UCSD-AML1 (cell line): ENCODE results near the gene FHOD1.

Experiments used
- DNase-seq: peaks from one replicate; lab custom pipeline; 2025; ENCODE audit not compliant: unreplicated experiment; lab: John Stamatoyannopoulos, UW

Gene FHOD1

DNA sequence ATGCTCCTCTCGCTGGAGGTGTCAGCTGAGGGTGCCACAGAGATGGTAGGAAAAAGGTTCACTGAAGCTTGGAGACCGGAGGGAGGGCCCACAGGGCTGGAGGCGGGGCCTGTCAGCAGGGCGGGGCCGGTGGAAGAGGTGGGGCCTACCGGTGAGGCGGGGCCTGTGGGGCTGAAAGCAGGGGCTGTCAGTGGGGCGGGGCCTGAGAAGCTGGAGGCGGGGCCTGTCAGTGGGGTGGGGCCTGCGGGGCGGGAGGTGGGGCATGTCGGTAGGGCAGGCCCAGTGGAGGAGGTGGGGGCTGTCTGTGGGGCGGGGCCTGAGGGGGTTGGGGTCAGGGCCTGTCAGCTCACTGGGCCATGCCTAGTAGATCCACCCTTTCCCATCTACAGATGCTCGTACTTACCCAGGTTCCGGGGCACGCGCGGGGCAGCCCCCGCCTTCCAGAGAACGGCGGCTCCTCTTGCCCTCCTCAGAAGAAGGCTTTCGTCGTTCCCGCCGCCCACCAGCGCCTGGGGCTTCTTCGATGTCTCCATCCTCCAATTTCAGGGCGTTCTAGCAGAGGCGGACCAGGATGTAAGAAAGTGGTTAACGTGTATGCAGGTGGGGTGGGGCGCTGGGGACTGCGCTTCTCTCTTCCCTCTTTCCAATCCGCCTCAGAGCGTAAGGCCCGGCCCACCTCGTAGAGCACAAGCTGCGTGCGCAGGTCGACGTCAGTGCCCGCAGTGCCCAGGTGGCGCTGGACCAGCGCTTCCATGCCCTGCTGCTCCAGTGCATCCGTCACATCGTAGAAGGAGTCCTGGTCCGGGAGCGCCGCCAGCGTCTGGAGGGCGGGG lies 10.5 kb downstream of the FHOD1 start:
- DNase-seq, result peak; percentile 74

DNA sequence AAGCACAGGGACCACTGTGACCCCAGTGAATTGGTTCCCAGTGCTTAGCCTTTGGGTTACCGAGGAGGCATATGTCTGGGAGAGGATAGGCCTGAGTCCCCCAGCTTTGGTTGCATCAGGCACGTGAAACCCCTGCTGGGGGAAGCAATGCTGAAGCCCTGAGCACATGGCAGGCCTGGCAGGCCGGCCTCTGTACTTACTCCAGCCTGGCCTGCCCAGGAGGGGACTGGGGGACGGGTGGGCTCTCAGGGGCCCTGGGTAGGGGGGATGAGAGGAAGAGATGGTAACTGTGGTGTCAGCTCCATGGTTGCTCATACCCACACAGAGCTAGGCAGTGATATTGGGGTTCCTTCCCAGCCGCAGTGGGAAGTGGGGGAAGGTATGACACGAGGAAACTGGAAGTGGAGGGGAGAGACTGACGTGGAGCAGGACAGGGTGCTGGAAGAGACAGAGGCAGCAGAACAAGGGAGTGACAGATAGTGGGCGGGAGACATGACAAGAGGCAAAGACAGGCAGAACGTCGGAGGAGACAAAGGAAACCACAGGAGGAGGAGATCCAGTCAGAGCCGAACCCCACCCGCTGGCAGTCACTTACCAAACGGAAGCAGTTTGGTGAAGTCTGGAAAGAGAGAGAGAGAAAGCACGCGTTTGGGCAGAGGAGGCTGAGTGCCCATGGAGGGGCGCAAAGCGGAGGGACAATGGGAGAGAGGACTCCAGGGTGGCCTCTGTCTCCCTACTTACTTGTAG lies 11.3 kb downstream of the FHOD1 start:
- DNase-seq, result no peak

GRCh38 chr16:67234180-67234597 lies 13.1 kb downstream of the FHOD1 start:
- DNase-seq, result no peak

- no peak for DNase-seq
Observed at GRCh38 chr16:67233596-67233995, 13.7 kb downstream of the FHOD1 start.

- no peak for DNase-seq
Observed at GRCh38 chr16:67230809-67231660, 16.2 kb downstream of the FHOD1 start.

DNA sequence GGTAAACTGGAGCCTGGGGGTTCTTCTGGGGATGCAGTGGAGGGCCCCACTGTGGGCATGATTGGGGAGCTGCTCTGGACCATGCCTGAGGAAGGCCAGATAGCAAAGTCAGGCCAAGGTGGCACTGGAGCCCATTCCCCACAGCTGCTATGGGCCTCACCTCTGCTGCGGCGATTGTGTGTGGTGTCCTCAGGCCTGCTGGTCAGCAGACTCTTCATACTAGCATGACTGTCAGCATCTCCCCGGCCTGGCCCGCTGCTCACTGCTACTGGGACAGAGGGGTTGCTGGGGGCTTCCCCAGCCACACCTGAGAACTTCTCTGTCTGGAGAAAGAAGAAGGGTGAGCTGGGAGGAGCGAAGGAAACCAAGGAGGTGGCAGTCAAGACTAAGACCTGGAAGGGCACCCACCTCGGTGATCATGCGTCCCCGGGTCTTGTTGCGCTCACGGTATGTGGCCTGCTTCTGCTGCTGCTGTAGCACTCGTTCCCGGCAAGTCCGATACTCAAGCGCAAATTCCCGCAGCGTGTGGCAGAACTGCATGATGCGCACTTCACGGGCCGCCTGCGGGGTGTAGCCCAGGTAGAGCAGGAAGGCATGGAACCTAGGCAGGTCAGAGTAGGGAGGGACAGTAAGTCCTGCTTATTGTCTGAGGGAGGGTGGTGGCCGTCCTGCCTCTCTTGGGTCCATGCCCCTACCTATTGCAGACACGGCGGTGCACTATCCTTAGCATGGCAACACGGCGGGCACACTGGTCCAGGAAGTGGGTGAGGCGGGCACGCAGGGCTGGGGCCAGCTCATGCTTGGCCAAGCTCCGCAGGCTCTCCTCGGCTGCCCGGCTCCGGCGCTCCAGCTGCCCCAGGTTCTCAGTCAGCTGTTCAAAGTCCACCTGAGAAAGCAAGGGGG lies 17.1 kb downstream of the FHOD1 start:
- no peak for DNase-seq

GRCh38 chr16:67228905-67229304 lies 18.4 kb downstream of the FHOD1 start:
- DNase-seq, result no peak

- no peak for DNase-seq
Observed at GRCh38 chr16:67228034-67228785, 19.1 kb downstream of the FHOD1 start.

DNA sequence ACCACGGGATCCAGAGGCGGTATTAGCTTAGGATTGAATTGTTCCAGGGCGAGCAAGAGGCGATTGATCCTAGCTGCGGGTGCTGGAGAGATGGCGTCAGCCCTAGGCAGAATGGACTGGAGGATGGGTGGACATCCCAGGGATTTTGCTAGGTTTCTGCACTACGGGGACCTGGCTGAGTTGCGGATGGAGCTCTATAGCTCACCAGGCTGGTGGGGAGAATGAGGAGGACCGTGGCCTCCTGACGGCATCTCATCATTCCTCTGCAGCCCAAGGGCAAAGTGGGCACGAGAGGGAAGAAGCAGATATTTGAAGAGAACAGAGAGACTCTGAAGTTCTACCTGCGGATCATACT lies 19.7 kb downstream of the FHOD1 start:
- DNase-seq, result no peak

DNA sequence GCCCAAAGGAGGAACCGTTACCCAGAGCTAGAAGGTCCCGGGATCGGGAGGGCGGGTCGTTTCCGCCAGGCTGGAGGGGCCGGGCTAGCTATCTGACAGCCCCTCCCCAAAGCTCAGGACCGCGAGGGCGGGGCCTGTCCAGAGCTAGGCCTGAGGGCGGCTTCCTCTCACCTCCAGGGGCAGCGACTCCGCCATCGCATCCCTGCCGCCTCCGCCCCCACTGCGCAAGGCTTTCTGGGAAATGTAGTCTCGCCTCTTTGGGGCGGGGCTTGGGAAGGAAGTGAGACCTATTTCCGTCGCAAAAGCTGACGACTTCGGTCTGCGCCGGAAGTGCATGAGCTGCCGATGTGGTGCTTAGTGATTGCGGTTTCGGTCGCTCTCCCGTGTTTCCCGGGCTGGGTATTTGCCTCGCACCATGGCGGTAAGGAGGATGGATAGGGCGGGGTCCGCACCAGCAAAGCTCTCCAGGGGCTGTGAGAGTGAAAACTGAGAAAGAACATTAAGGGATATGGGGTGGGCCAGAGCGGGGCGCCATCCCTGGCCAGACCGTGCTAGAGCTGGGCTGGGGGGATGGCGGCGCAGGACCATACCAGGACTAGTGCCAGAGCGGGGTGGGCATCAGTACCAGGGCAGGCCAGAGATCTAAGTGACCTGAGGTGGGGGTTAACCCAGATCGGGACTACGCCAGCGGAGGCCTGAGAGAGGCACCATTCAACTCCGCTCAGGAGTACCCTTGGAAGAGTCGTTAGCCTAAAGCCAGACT lies 20.3 kb downstream of the FHOD1 start, which contains the start of gene TMEM208:
TSS of gene TMEM208 (plus strand) at position 327 of the 763 bp plus-strand sequence. CDS start at position 416, 89 bp downstream.
- DNase-seq, result peak; percentile 99

GRCh38 chr16:67226295-67226803 lies 20.9 kb downstream of the FHOD1 start:
- no peak for DNase-seq

DNA sequence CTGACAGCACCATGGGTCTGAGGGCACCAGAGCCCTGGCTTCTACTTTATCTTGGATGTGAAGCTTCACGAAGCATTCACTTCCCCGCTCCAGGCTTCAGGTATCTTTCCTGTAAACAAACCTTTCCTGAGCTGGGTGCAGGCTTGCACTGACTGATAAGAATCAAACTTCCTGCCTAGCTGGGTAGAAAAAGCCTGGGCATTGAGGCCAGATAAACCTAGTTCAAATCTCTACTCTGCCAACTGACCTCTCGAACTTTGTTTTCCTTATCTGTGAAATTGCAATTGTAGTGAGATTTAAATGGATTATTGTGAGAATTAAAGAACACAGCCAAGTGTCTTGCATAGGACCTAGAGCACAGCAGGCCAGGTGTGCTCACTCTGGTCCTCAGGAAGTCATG lies 23.3 kb downstream of the FHOD1 start:
- DNase-seq, result no peak

DNA sequence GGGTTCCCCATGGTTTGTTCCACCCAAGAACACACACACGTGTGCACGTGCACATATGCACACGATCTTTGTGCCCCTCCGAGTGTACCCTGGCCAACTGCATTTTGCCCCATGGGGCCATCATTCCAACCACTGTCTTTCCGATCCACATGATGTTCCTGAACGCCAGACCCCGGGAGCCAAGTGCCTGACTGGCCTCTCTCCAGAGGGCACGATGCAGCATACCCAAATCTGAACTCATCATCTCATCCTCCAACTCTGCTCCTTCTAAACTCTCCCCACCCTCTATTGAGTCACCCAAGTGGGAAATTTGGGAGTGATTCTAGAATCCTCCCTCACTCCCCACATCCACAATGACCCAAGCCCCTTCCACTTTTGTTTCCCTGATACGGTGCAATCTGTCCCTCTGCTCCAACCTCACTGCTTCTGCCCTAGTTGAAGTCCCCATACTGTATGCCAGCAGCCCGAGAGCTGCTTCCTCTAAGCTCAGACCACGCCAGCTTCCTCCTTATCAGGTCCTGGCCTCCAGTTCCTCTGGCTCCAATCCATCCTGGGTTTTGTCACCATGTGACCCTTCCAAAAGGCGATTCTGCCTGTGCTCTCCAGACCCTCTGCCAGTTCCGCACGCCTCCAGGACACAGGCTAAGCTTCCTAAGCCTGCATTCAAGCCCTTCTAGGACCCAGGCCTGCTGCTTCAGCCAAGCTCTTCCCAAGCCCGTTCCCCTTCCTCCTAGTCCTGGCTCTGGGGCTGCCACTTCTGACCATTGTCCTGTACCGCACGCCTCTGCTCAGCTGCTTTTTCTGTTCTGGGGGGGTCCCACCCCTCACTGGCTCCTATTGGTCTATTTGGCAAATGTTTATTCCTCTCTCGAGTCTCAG lies 30.4 kb downstream of the FHOD1 start:
- DNase-seq, result peak; percentile 78

DNA sequence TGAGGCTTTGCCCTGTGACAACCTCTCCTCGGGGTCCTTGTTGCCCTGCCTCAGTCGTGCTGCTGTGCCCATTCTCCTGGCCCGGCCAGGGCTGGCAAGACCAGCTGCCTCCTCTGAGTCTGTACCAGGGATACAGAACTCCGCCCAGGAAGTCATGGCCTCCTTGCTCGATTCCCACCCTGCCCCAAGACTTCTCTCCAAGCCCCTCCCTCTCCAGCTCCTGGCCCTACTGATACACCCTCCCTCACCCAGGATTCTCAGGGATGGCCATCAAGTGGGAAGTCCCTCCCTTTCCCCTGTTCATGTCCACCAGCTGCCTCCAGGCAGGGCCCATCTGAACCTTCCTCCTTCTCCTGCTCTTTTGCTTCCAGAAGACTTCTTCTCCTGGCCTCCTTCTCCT lies 31.6 kb downstream of the FHOD1 start:
- DNase-seq, result peak; percentile 34

GRCh38 chr16:67213197-67214019 lies 33.9 kb downstream of the FHOD1 start:
- DNase-seq, result no peak

DNA sequence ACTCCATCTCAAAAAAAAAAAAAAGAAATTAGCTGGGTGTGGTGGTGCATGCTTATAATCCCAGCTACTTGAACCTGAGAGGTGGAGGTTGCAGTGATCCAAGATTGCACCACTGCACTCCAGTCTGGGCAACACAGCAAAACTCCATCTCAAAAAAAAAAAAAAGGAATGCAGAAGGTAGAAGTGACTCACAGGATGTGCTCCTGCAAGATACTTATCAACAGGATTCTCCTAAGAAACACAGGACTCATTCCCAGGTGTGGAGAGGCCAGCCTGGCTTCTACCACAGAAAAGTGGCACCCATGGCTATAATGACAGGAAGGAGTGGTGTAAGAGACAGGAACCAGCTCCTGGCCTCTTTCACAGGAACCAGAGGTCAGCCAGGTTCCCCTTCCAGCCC lies 34.5 kb downstream of the FHOD1 start:
- DNase-seq, result no peak

DNA sequence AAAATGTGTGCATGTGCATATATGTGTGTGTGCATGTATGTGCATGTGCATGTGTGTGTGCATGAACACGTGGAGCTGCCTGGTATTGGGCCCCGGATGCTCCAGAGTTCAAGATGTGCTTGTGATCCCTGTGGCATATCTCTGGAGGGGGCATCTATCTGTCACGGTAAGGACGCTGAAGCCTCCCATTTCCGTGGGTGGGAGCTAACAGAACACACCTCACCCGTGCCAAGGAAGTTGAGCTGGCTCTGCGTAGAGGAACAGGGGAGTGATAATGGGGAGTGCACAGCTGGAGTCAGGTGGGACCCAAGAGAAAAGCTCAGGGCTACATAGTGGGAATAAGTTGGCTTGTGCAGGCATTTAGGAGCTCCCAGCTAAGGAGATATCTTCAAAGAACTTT lies 35.6 kb downstream of the FHOD1 start:
- DNase-seq, result no peak
